IMR-90 (cell line): ENCODE data around the gene DENND1C. TPM values are rescaled to one million over a fixed set of nuclear protein-coding genes. Genes with fewer than 3 reads are reported as not detected.

Experiments
- ATAC-seq: fragments of 200-7000 bp; cut with Tn5 transposase; 2 replicates; pipeline ENCODE4 v1.9.1; 2020; ENCODE audit warnings: low read depth, mild to moderate bottlenecking, moderate library complexity
- BruUV-seq: library from RNA; stranded (reverse); fragments of 400-500 nt; replicated peaks from 2 replicates; lab custom pipeline; 2021; lab: Mats Ljungman, UMichigan
- CTCF ChIA-PET: fragments of 300-600 bp; formaldehyde crosslinking; extraction: SDS; loops from one replicate; lab custom pipeline; 2021; ENCODE audit warnings: antibody characterized with exemption; lab: Yijun Ruan, JAX
- POLR2A ChIA-PET: fragments of 300-600 bp; sonication (Branson Sonifier 250); formaldehyde crosslinking; loops from one replicate; lab custom pipeline; 2022; ENCODE audit warnings: antibody characterized with exemption; ENCODE audit not compliant: unreplicated experiment; lab: Charles Lee
- DNase-seq: peaks from one replicate; pipeline ENCODE4 v3.0.0; 2013
- H2AFZ ChIP-seq: replicated peaks from 2 replicates; pipeline ENCODE3; 2013; ENCODE audit warnings: low read length, mild to moderate bottlenecking; ENCODE audit not compliant: poor library complexity
- H2AK5ac ChIP-seq: 2 replicates; pipeline ENCODE4 v1.6.1; 2013; ENCODE audit warnings: low read depth, low read length, inconsistent platforms
- H2AK9ac ChIP-seq: replicated peaks from 2 replicates; pipeline ENCODE3; 2013; ENCODE audit warnings: mild to moderate bottlenecking, low read depth, low read length, moderate library complexity; ENCODE audit not compliant: poor library complexity
- H2BK120ac ChIP-seq: 2 replicates; pipeline ENCODE4 v1.6.1; 2013; ENCODE audit warnings: low read depth, low read length, inconsistent platforms
- H2BK15ac ChIP-seq: 3 replicates; pipeline ENCODE4 v1.6.1; 2013; ENCODE audit warnings: low read depth, low read length, inconsistent platforms
- H2BK20ac ChIP-seq: 2 replicates; pipeline ENCODE4 v1.6.1; 2013; ENCODE audit warnings: low read depth, mild to moderate bottlenecking, inconsistent platforms, low read length, moderate library complexity
- H2BK5ac ChIP-seq: 2 replicates; pipeline ENCODE4 v1.6.1; 2013; ENCODE audit warnings: mild to moderate bottlenecking, low read depth, low read length, inconsistent platforms; ENCODE audit not compliant: poor library complexity, severe bottlenecking
- H3K14ac ChIP-seq: replicated peaks from 2 replicates; pipeline ENCODE4 v1.6.1; 2013; ENCODE audit warnings: low read depth, low read length, inconsistent platforms
- H3K18ac ChIP-seq: 2 replicates; pipeline ENCODE4 v1.6.1; 2013; ENCODE audit warnings: low read depth, low read length, control low read depth
- H3K23ac ChIP-seq: 2 replicates; pipeline ENCODE4 v1.6.1; 2013; ENCODE audit warnings: low read depth, low read length, inconsistent platforms
- H3K27ac ChIP-seq: 2 replicates; pipeline ENCODE4 v1.5.1; 2013; ENCODE audit warnings: mild to moderate bottlenecking, control low read depth, low read length; ENCODE audit not compliant: insufficient read depth
- H3K27me3 ChIP-seq: 2 replicates; pipeline ENCODE4 v1.6.1; 2013; ENCODE audit warnings: low read length; ENCODE audit not compliant: control insufficient read depth, insufficient read depth
- H3K36me3 ChIP-seq: 2 replicates; pipeline ENCODE4 v1.6.1; 2013; ENCODE audit warnings: low read length, mixed read lengths; ENCODE audit not compliant: control insufficient read depth, insufficient read depth
- H3K4ac ChIP-seq: 2 replicates; pipeline ENCODE4 v1.6.1; 2013; ENCODE audit warnings: low read depth, low read length, inconsistent platforms
- H3K4me1 ChIP-seq: 2 replicates; pipeline ENCODE4 v1.6.1; 2013; ENCODE audit warnings: low read length, mixed read lengths; ENCODE audit not compliant: control insufficient read depth, insufficient read depth
- H3K4me2 ChIP-seq: 2 replicates; pipeline ENCODE4 v1.6.1; 2013; ENCODE audit warnings: low read depth, mild to moderate bottlenecking, control low read depth, low read length, moderate library complexity
- H3K4me3 ChIP-seq: 2 replicates; pipeline ENCODE4 v1.5.1; 2013; ENCODE audit warnings: low read depth, mild to moderate bottlenecking, control low read depth, low read length, moderate library complexity; ENCODE audit not compliant: insufficient read depth
- H3K56ac ChIP-seq: 2 replicates; pipeline ENCODE4 v1.6.1; 2013; ENCODE audit warnings: low read length, inconsistent platforms; ENCODE audit not compliant: insufficient read depth; ENCODE audit errors: extremely low read depth
- H3K79me1 ChIP-seq, 2 experiments: 2 replicates each; pipeline ENCODE4 v1.6.1; 2013; ENCODE audit warnings: low read length in 2 of 2, inconsistent platforms in 1 of 2, low read depth in 1 of 2
- H3K9ac ChIP-seq: 2 replicates; pipeline ENCODE4 v1.6.1; 2013; ENCODE audit warnings: low read depth, low read length, control low read depth
- H3K9me1 ChIP-seq: 2 replicates; pipeline ENCODE4 v1.6.1; 2013; ENCODE audit warnings: low read length, inconsistent platforms; ENCODE audit not compliant: insufficient read depth
- H3K9me3 ChIP-seq: 2 replicates; pipeline ENCODE4 v1.6.1; 2013; ENCODE audit warnings: low read length; ENCODE audit not compliant: control insufficient read depth, insufficient read depth
- H4K20me1 ChIP-seq: 2 replicates; pipeline ENCODE4 v1.6.1; 2013; ENCODE audit warnings: low read length, inconsistent platforms; ENCODE audit not compliant: insufficient read depth
- H4K5ac ChIP-seq: 2 replicates; pipeline ENCODE4 v1.6.1; 2013; ENCODE audit warnings: mild to moderate bottlenecking, low read depth, low read length, control low read depth
- H4K8ac ChIP-seq, 2 experiments: 2 replicates each; pipeline ENCODE4 v1.6.1; 2013; ENCODE audit warnings: low read depth in 2 of 2, low read length in 2 of 2, control low read depth in 1 of 2, inconsistent platforms in 1 of 2
- H4K91ac ChIP-seq: 2 replicates; pipeline ENCODE4 v1.6.1; 2013; ENCODE audit warnings: low read depth, low read length, inconsistent platforms; ENCODE audit not compliant: insufficient read depth
- FOS ChIP-seq: fragments of 150-350 bp; IDR thresholded peaks from 2 replicates; pipeline ENCODE4 v1.6.1; 2016; ENCODE audit warnings: low read depth, low read length
- RFX5 ChIP-seq: IDR thresholded peaks from 2 replicates; pipeline ENCODE4 v1.8.0; 2012; ENCODE audit warnings: low read depth, mild to moderate bottlenecking, low read length, moderate library complexity
- WGBS, 2 experiments: methylation state at CpG; one replicate each; pipeline versions ENCODE4 v1.1.5 to v1.1.7; 2013; ENCODE audit warnings: missing lambda C conversion rate in 2 of 2; ENCODE audit not compliant: insufficient read length in 1 of 2; ENCODE audit errors: extremely low coverage in 2 of 2; 5-methylcytosine and 5-hydroxymethylcytosine counted together
- dilution Hi-C: fragments of 300-500 bp; cut with HindIII; formaldehyde crosslinking; loops from one replicate; pipeline ENCODE4 v1.14.3; 2018; ENCODE audit warnings: low sequenced_read_pairs; ENCODE audit not compliant: unreplicated experiment
- in situ Hi-C: fragments of 300-500 bp; cut with MboI; formaldehyde crosslinking; loops from 3 replicates; pipeline ENCODE4 v1.14.3; 2019; ENCODE audit warnings: low sequenced_read_pairs, inconsistent platforms, mixed read lengths
- intact Hi-C: fragments of 100-400 bp; cut with micrococcal nuclease; formaldehyde crosslinking; loops from 2 replicates; pipeline ENCODE4 v1.10.0; 2022
- polyA plus RNA-seq, 3 experiments: library from polyadenylated mRNA; depleted of rRNA; stranded (reverse); fragments of >200 nt; gene quantifications; 2 replicates each; pipeline ENCODE4 v1.2.3, GENCODE V29; 2012; ENCODE audit warnings: low replicate concordance in 1 of 3
- total RNA-seq: library from RNA; depleted of rRNA; stranded (reverse); fragments of >200 nt; gene quantifications from 2 replicates; pipeline ENCODE4 v1.2.3, GENCODE V29; 2012

The DENND1C gene
- total and polyA plus RNA-seq, 2 of the 4 experiments (the other 2 are of a cell fraction), result not detected

GRCh38 chr19:6457958-6458694, 23.5 kb downstream of the DENND1C start:
- Histone ChIP-seq H4K20me1 (no peaks in the 10 kb centered on the region), H3K23ac (no peak overlapping the region), H2AK5ac (no peak overlapping the region), H3K18ac (no peak overlapping the region), H2BK20ac (no peak overlapping the region), H2AFZ (no peak overlapping the region), H3K4me1 (peaks cover 3% of the 10 kb centered on the region; the same call in 1 of the 2 replicates), H2BK5ac (no peak overlapping the region), H2BK15ac (no peak overlapping the region), H3K9me1 (no peaks in the 10 kb centered on the region; the same call in 1 of the 2 replicates), H3K4ac (no peak overlapping the region), H3K27ac (no peak overlapping the region), H3K56ac (no peak overlapping the region), H3K9me3 (peaks cover 10% of the 10 kb centered on the region; the same call in 1 of the 2 replicates), H2AK9ac (peak overlapping the region; percentile 53), H4K91ac (no peak overlapping the region), H4K5ac (no peak overlapping the region), H3K4me3 (no peak overlapping the region), H4K8ac (no peak overlapping the region), H3K9ac (no peak overlapping the region), H2BK120ac (no peak overlapping the region), H3K36me3 (peaks cover 9% of the 10 kb centered on the region), H3K4me2 (no peak overlapping the region; the same call in 1 of the 2 replicates), H3K14ac (no peak overlapping the region), H3K27me3 (no peaks in the 10 kb centered on the region), H3K79me1 (peaks cover 0 to 3% of the 10 kb centered on the region in 2 experiments; a peak in 1 of 4 replicates)
- peak; percentile 28; the same call in 1 of the 2 replicates for TF ChIP-seq FOS
- no peak for TF ChIP-seq RFX5
- BruUV-seq, result no TSS peak
- no CpG with 5 or more reads among the region's 17 CpGs for WGBS, 2 experiments
- dilution Hi-C loops, result no loop called here
- ATAC-seq (no peak), DNase-seq (no peak)
- ChIA-PET CTCF (interaction anchor here (0.6 kb wide), 1 partner anchor 171 kb away, joined by 4 read pairs; no protein-coding TSS in a partner anchor), POLR2A (no interaction called here)
- in situ Hi-C loops, result no loop called here
- intact Hi-C loops, result loop anchor here (10.0 kb wide), 1 partner anchor 663 kb away; the partner anchor contains the start of gene DUS3L
